Measurements from ENCODE around the gene FCGR3A. TPM values are rescaled to one million over a fixed set of nuclear protein-coding genes. Genes with fewer than 3 reads are reported as not detected.

Gene FCGR3A
- total RNA-seq, 1 donor from 2014 or later, result not detected

DNA sequence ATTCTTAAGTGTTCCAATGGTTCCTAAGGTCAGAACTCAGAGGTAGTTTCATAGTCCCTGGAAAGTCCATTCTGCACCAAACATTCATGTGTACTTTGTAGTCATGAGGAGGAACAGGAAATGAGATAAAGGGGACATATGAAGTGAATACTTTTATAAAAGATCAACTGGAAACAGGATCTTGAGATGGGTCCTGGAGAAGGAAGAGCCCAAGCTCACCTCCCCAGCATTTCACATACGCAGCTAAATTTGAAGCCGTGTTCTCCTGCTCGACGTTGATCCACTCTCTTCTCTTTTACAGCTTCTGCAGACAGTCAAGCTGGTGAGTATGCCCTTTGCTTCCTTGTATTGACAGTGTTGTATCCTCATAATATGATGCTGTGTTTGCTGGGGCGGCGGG is 43.9 kb downstream of the FCGR3A start:
- DNase-seq (ENCODE audit: extremely low read depth, low read depth, low spot score), result no peak

DNA sequence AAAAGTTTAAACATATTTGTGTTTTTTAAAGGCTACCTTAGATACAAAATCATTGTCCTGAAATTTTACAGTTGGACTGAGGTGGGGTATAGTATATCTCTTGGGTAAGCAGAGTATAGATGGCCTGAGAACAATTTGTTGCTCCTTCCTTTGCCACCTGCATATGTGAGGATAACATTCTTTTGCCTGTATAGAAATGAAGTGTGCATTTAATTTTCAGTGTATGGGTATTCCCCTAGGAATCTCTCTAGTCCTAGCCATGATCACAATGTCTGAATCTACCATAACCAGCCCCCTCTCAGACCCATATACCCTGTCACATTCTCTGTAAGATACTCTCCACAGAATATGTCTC is 46.2 kb downstream of the FCGR3A start:
- DNase-seq (ENCODE audit: extremely low read depth, low read depth, low spot score), result no peak

DNA sequence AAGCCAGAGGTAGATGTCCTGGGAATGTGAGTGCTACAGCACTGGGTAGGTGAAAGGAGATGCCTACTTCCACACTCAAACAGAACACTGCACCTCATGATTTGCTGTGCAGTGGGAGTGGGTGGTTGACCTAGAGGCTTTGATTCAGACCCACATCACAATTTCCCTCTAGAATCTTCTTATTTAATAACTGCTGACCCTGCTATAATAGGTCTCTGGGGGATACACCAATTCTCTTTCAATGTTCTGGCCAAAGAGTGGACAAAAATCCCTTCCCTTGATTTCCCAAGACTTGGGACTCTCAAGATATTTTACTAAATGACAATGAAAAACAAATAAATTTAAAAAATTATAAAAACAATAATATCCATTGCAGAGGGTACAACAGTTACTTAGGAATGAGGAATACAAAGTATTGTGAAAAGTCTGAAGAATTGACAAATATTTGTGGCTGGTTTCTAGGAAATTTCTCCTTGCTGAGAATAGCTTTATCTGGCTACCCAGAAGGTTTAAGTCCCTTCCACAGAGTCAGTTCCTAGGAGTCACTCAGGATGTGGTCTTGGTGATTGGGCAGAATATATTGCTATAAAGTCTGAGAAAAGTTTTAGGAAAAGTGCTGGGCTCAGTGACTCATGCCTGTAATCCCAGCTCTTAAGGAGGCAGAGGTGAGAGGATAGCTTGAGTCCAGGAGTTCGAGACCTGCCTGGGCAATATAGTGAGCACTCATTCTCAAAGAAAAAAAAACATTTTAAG is 46.8 kb downstream of the FCGR3A start:
- no peak for DNase-seq (ENCODE audit: extremely low read depth, low read depth, low spot score)

DNA sequence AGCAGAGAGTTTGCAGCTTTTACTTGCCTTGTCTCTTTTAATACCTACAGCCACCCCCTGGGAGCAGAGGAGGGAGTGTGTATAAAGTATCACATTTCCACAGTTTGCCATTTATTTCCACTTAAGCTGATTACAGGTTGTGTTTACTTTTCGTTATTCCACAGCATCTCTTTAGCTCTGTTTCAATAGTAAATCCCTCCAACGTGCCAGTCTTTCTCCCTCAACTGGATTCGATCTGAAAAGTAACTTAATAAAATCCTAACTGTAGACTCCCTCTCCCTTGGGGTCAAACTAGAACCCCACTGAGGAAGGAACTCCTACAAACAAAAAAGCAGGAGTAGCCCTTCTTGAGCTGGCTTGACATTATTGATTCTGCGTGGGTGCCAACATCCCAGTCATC is 47.4 kb downstream of the FCGR3A start:
- DNase-seq (ENCODE audit: extremely low read depth, low read depth, low spot score), result no peak

DNA sequence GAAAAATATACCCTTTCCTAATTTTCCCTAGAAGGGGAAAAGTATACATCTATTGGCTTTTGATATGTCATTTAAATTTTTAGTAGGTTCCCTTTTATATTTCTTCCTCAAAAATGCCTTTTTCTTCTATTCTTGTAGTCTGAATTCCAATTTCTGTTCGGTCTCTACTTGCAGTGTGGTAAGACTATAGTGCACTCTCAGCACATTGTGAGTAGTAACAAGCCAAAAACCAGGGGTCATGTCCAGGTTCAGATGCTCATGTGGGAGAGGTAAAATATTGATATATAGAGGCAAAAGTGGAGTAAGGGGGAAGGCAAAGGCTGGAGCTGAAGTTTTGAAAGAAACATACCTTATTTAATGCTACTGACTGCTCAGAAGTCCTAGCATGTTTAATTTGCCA is 48.4 kb downstream of the FCGR3A start:
- DNase-seq (ENCODE audit: extremely low read depth, low read depth, low spot score), result no peak

DNA sequence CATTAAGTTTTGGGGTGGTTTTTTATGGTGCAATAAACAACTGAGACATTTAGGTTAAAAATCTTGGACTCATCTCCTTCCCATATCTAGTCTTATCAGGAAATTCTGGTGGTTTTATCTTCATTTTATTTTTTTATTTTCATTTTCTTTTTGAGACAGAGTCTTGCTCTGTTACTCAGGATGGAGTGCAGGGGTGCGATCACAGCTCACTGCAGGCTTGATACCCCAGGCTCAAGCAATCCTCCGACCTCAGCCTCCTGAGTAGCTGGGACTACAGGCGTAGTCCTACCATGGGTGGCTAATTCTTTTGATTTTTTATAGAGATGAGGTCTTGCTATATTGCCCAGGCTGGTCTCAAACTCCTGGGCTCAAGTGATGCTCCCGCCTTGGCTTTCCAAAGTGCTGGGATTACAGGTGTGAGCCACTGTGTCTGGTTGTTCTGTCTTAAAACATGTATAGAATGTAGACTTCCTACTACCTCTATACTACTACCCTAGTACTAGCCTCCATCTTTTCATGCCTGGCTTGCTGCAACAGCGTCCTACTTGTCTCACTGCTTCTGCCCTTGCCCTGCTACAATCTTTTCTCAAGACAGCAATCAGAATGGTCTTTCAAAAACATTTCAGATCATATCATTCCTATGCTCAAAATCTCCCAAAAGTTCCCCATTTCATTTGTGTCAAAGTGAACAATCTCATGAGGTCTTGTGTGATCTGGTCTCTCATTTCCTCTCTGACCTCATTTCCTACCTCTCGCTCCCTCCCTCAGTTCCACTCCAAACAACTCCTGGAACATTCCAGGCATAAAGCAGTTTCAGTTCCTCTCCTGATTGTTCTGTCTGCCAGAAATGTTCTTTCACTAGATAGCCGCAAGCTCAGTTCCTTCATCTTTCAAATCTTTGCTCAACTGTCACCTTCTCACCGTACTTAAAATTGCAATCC is 50.2 kb downstream of the FCGR3A start:
- no peak for DNase-seq (ENCODE audit: extremely low read depth, low read depth, low spot score)

DNA sequence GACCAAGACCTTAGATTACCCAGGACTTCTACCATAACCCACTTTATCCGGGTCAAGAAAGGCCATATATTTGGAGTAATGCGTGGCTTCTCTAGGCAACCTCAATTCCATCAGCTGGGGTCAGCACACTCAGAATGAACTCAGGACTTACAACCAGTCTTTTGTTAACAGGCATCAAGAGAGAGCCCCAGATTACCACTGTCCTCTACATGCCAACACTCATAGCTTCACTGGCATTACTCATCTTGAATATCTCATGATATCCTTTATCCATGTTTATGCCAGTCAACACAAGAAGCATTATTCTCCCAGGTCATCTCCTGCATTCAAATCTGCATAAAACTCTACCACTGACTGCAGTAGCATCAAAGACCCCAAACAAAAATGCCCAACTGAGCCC is 51.0 kb downstream of the FCGR3A start:
- no peak for DNase-seq (ENCODE audit: extremely low read depth, low read depth, low spot score)

DNA sequence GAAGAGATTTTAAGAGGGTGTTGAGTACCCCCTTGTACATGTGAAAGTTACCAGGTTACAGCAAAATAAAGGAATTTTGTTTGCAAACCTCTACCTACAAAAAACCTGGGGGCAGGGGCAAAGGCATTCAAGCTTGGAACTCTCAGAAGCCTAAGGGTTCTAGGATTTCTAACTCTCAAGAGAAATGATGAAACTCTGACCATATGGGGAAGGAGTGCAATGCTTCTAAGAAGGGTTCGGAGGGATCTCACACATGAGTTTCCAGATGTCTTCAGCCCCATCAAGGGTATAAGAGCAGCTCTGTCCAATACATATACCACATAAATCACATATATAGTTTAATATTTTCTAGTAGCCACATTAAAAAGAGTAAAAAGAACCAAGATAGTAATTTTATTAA is 51.7 kb downstream of the FCGR3A start:
- no peak for DNase-seq (ENCODE audit: extremely low read depth, low read depth, low spot score)

DNA sequence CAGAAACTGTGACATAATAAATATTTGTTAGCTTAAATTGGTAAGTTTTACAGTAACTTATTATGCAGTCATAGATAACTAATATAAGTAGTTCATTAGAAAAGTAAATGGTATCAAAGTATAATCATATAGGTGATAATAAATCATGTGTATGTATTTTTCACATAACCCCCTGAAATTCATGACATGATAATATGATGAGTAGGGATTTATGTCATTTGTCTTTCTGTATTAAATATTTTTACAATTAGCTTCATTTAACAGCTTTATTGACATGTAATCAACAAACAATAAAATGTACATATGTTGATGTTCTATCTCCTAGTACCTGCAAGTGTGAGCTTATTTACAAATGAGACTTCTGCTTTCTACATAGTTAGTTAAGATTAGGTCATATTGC is 54.1 kb downstream of the FCGR3A start:
- DNase-seq (ENCODE audit: extremely low read depth, low read depth, low spot score), result no peak

DNA sequence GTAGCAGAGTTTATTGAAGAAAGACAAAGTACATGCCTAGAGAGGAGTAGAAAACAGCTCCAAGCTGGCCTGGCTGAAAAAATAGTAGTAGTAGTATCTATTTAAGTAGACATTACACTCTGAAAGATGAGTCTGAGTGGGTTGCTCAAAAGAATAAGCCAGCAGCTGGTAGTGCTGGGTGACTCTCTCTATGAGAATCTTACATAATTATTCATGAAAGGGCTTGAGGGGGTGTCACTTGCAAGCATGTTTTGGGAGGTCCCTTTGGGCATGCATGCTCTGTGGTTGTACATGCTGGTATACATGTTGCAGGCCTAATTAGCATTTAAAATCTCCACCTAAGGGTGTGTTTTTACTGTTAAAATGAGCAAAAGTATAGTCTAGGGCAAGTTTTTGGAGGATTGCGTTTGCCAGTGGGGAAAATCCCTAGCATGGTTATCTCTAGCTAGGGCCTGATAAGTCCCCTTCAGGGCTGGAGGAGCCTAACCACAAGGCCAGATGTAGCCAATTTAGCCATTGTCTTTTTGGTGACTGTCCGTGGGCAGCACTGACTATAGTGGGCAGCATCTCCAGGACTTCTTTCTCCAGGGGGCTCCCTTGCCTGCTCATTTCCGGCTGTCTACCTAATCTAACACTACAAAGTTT is 55.4 kb downstream of the FCGR3A start:
- DNase-seq (ENCODE audit: extremely low read depth, low read depth, low spot score), result no peak

DNA sequence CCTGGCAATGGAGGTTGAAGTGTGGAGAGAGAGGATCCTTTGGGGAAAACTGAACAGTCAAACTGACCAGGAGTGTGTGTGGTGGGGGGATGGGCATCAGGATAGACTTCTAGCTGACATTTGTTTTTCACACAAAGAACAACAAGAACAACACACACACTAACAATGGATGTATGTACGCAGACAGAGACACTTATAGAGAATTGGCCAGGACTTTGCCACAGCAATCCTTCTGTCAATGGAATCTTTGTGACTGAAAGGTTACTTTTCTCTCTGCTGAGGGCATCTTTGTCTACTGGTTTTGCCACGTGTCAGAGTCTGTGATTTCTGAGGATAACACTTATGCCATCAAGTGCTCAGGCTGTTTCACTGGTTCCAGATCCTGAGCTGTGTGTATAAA is 56.8 kb downstream of the FCGR3A start:
- no peak for DNase-seq (ENCODE audit: extremely low read depth, low read depth, low spot score)

Other genes starting within 250 kb of the FCGR3A start
- gene MPZ, start 239.8 kb downstream of the FCGR3A start, total RNA-seq, result 3.4 and 4.7 TPM in 2 replicates
- gene SDHC, start 235.4 kb downstream of the FCGR3A start, total RNA-seq, result 69.4 and 92.9 TPM in 2 replicates
- not detected in 2 replicates for gene CFAP126, start 181.9 kb downstream of the FCGR3A start, total RNA-seq
- gene FCGR2A, start 44.4 kb downstream of the FCGR3A start, total RNA-seq, result 1.1 TPM in 1 of 2 replicates, not detected in the other
- 0.06 TPM in 1 of 2 replicates, not detected in the other for gene HSPA6, start 25.3 kb downstream of the FCGR3A start, total RNA-seq
- not detected in 2 replicates for gene FCGR3B, start 81.4 kb upstream of the FCGR3A start, total RNA-seq
- gene FCGR2B, start 113.3 kb upstream of the FCGR3A start, total RNA-seq, result not detected in 2 replicates
- gene FCRLA, start 157.4 kb upstream of the FCGR3A start, total RNA-seq, result 0.92 TPM in 1 of 2 replicates, not detected in the other
- 3.0 and 4.9 TPM in 2 replicates for gene FCRLB, start 171.7 kb upstream of the FCGR3A start, total RNA-seq
- gene DUSP12, start 200.0 kb upstream of the FCGR3A start, total RNA-seq, result 23.8 and 25.0 TPM in 2 replicates
- 48.7 and 49.4 TPM in 2 replicates for gene ATF6, start 216.5 kb upstream of the FCGR3A start, total RNA-seq

Measured in glomerular endothelial cell (primary cell).